Activated CD4-positive, alpha-beta T cell treated with anti-CD3 and anti-CD28 coated beads for 1 hour (primary cell): ENCODE results near the gene GPR146.
"Not testable (repeated sequence)": the region's sequence is repeated elsewhere in the genome, so short reads cannot be mapped to it uniquely, and the experiment has no call there.

Experiments used
- DNase-seq: peaks from one replicate; pipeline ENCODE4 v3.0.0-alpha.2; 2020

Gene GPR146

DNA sequence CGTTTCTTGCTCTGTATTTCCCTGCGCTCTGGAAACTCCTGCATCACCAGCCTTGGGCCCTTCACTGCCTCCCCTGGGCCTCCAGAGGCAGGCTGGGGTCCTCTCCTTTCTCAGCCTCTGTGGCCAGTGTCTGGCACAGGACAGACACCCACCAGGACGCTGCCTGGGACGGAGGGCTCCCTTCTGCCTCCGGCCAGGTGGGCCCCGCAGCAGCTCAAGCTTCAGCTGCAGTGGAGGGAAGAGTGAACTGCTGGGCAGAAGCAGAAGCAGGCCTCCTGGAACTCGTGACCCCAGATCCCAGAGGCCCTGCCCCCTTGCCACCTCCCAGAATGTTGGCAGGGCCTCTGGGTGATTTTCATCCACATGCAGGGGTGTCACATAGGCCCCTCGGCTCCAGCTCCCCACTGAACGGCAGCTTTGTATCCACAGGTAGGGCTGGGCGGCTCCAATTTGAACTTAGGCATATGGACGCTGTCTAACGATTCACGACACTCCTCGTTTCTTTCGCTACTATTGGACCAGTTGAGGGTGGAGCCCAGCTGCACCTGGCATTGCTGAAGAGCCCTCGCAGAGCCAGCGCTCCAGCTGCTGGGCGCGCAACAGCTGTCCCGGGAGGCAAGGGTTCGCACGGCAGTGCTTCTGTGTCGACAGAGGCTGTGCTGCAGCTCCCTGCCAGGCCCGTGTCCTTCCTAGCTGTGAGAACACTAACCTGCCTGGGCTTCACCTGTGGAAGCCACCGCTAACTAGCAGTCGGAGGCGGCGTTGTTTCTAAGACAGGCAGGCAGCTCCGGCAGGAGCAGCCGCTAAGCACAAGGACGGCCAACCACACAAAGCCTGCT lies 18.4 kb upstream of the GPR146 start:
- DNase-seq, result no peak

DNA sequence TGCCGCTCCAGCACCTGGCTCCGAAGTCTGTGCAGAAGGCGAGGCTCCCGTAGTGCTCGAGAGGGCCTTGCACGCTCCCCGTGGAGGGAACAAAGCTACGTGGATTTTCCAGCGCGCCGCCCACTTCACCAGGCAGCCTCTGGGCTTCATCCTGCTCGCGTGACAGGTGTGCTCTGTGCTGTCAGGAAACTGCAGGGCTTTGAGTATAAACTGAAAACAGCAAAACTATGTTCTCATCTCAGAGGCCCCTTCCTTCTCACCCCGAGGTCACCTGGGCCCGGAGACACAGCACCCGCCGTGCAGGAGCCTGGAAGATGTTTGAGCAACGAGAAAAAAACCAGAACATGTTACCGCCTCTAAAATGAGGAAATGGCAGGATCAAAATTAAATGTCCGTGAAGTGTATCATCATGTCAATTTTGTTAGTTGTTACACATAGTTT lies 17.6 kb upstream of the GPR146 start:
- no peak for DNase-seq

DNA sequence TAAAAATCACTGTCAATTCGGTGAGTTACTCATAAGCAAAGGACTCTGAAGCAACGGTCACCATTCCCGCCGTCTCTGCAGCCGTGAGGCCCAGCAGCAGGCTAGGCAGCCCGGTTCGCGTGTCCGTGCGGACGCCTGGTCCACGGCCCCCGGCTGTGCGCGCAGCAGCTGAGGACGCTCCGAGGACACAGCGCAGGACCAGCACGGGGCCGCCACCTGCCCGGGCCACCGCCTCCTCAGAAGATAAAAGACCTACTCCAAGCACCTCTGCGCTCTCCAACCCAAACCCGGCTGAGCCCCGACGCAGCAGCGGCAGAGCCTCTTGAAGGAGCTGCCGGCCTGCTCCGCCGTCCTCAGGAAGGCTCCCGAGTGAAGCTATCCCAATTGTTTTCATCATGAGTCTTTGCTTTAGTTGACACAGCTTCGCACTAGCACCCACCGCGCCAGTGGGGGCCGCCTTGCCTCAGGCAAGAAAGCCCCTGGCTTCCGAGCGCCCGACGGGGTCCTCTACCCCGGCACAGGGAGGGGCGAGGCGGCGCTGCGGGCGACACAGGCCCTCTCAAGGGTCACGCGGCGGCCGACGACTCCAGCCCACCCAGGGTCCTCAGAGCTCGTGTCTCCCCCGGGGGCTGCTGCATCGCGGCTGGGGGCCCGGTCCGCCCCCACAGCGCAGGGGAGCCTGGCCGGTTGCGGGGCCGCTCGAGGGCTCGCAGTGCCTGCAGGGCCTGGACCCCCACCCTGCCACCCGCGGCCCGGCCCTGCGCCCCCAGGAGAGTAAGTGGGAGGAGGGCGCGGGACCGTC lies 16.9 kb upstream of the GPR146 start:
- no peak for DNase-seq

DNA sequence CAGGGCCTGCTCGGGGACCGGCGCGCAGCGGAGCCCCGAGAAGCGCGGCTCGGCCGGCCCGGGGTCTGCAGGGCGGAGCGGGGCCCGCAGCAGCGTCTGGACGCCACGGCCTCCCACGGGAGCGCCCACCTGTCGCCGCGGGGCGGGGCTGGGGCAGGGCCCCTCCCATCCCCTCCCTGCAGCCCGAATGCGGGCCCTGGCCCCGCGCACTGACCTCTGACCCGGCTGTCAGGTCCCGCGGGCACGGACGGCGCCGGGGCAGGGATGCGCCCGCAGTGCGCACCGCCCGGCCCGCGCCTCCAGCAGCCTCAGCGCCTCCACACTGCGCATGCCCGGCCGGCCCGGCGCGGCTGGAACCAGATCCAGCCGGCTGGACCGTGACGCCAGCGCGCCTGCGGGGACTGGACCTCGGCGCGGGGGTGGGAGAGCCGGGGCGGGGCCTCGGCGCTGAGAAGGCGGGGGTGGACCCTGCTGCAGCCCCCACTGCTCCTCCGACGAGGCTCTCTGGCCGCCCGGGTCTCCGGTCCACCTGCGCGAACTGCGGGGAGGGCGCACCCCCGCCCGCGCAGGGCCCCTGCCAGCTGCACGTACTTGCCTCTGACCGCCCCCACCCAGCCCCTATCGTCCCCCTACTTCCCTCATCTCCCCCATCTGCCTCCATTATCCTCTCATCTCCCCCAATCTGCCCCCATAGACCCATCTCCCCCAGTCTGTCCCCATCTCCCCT lies 16.1 kb upstream of the GPR146 start:
- DNase-seq, result peak; percentile 53

DNA sequence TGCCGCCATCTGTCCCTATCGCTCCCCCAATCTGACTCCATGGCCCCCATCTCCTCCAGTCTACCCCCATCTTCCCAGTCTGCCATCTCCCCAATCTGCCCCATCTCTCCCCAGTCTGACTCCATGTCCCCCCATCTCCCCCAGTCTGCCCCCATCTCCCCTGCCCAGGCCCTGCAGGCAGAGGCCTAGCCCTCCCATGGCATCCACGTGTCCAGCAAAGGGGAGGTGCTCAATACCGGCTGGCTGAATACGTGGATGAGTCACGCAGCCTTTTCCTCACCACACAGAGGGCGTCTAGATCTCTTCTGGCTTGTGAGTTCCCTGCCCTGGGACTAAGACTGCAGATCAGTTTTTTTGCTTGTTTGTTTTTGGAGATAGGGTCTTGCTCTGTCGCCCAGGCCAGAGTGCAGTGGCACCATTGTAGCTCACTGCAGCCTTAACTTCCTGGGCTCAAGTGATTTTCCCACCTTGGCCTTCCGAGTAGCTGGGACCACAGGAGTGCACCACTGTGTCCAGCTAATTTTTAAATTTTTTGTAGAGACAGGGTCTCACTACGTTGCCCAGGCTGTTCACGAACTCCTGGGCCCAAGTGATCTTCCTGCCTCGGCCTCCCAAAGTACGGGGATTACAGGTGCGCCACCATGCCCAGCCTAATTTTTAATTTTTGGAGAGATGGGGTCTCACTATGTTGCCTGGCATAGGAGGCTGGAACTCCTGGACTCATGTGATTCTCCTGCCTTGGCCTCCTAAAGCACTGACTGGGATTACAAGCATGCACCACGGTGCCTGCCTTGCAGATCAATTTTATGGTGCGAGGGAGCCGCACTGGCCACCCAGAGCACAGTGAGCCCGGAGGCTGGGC lies 15.3 kb upstream of the GPR146 start:
- peak; percentile 38 for DNase-seq

DNA sequence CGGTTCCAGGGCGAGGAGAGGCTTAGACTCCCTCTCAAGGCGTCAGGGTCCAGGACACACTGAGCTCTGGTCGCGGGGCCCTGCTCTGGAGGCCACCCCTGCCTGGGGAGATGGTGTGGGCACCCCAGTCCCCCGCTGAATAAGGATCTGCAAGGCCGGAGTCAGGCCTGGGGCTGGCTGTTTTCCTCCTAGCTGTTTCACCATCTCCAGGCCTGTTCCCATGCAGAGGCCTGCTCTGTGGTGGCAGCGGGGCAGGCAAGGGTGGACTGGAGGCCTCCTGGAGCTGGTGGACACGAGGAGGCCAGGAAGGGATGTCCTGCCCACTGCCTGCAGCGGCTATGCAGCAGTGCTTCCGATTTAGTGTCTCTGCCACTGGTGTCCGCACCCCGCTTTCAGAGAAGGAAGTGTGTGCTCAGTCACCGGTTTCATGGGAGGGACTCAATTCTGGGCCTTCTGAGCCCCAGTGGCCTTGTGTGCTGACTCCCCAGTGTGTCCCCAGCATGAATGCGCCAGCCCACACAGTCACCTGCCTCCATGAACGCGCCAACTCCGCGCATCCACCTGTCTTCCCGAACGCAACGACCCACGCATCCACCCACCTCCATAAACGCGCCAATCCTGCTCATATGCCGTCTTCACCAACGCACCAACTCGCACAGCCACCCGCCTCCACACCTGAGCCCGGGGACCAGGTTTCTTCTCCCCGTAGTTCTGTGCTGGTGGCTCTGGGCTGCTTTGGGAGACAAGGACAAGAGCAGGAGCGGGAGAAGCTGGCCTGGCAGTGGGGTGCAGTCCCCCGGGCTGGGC lies 14.5 kb upstream of the GPR146 start:
- DNase-seq, result no peak

DNA sequence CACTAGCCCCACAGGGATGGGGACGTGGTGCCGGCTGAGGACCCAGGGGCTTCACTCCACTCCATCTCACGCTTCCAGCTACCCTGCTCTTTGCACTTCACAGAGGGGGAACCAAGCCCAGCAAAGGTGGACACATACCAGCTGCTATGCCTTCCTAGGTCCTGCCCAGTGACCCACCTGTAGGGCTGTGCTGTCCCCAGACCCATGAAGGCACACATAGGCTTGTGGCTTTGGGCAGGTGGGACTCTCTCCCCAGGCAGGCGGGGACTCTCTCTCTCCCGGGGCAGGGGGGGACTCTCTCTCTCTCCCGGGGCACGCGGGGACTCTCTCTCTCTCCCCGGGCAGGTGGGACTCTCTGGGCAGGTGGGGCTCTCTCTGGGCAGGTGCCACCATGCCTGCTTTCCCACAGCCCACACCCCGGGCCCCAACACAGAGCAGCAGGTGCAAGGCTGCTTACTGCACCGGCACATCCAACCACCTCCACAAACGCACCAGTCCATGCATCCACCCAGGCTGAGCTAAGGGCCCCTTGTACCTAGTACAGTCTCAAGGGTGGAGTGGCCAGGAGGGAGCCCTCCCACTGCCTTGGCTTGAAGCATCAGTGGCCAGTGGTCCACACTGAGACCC lies 13.8 kb upstream of the GPR146 start:
- no peak for DNase-seq

DNA sequence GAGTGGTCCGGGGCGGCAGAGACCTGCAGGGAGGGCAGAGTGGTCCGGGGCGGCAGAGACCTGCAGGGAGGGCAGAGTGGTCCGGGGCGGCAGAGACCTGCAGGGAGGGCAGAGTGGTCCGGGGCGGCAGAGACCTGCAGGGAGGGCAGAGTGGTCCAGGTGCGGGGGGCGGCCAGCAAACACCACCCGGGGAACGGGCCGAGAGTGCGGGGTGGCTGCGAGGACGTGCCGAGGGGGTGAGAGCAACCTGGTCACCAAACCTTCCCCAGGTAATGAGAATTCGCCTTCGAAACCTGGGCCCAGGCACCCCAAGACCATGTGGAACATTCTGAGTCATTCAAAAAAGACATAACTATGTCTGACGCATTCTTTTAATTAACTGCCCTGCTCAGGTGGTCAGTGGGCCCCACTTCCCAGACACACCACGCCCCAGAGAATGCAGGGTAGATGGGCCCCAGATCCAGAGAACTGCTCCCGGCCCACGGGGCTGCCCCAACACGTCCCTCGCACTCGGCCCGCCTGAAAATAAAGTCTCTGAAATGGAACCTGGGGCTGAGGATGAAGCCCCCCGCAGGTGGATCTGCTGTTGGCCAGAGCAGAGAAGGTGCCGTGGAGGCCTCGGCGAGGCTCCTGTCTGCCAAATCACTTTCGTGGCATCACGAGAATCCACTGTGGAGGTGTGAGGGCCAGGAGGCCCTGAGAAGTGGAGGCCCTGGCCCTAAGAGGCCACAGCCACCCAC lies 12.5 kb upstream of the GPR146 start:
- no peak for DNase-seq

DNA sequence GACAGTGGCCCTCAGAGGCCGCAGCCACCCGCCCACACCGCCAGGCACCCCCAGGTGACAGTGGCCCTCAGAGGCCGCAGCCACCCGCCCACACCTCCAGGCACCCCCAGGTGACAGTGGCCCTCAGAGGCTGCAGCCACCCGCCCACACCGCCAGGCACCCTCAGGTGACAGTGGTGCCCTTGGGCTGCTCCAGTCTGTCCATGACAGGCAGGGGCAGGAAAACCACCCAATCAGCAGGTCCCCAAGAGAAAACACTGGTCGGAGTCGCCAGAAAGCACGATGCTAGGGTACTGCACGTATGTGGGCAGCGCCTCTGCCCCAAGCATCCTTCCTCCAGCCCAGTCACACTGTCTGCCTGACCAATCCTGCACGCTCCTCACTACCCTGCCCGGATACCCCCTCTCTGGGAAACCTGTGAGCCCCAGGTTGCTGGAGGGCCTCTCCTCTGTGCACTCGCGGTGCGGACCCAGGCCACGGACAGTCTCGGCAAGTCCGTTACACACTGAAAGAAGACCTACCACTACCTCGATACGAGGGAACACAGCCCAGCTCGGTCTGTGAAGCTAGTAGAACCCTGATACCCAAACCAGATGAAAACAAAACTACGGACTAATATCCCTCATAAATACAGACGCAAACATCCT lies 11.7 kb upstream of the GPR146 start:
- no peak for DNase-seq

DNA sequence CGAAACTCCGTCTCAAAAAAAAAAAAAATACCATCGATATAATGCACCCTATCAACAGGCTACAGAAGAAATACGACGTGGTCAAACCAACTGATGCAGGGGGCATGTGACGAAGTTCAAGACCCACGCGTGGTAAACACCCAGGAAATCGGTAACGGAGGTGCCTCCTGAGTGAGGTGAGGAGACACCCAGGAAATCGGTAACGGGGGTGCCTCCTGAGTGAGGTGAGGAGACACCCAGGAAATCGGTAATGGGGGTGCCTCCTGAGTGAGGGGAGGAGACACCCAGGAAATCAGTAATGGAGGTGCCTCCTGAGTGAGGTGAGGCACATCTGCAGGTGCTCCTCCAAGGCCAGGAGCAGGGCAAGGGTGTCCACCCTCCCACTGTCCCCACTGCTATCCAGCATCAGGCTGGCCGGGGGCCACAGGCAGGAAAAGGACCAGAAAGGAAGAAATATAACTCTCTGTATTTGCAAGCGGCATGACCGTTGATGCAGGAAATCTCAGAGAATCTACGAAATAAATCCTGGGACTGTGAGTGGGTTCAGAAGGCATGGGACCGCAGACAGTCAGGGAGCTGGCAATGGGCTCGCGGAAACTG lies 10.7 kb upstream of the GPR146 start:
- DNase-seq, result no peak

DNA sequence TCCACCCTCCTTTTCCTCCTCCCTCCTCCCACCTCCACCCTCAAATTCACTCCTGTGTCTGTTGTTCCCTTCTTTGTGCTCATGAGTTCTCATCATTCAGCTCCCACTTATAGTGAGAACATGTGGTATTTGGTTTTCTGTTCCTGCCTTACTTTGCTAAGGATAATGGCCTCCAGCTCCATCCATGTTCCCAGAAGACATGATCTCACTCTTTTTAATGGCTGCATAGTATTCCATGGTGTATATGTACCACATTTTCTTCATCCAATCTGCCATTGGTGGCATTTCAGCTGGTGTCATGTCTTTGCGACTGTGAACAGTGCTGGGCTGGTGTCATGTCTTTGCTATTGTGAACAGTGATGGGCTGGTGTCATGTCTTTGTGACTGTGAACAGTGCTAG lies 9.6 kb upstream of the GPR146 start:
- DNase-seq, result not testable (repeated sequence)

DNA sequence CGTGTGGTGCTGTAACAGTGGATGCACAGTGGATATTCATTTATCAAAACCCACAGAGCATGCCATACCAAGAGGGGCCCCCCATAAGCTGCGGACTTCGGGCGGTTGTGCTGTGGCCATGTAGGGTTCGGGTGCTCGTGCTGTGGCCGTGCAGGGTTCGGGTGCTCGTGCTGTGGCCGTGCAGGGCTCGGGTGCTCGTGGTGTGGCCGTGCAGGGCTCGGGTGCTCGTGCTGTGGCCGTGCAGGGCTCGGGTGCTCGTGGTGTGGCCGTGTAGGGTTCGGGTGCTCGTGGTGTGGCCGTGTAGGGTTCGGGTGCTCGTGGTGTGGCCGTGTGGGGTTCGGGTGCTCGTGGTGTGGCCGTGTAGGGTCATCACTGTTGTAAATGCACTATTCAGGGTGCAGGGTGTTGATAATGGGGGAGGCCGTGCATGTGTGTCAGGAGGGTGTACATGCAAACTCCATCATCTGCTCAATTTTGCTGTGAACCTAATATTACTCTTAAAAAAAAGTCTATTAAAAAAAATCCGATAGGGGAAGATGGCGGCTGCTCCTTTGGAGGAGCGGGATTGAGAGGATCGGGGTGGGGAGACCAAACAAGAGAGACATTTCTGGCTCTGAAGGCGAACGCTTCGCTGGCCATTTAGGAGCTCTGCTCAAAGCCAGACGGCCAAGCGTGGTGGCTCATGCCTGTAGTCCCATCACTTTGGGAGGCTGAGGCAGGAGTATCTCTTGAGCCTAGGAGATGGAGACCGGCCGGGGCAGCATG lies 8.0 kb upstream of the GPR146 start:
- not testable (repeated sequence) for DNase-seq

DNA sequence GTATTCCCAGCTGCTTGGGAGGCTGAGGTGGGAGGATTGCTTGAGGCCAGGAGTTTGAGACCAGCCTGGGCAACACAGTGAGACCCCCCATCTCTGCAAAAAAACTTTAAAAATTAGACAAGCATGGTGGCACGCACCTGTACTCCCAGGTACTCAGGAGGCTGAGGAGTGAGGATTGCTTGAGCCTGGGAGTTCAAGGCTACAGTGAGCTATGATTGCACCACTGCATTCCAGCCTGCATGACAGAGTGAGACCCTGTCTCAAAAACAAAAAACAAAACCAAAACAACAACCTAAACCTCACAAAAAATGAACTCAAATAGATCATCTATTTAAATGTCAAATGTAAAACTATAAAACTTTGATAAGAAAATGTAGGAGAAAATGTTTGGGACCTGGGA lies 4.1 kb upstream of the GPR146 start:
- DNase-seq, result not testable (repeated sequence)

DNA sequence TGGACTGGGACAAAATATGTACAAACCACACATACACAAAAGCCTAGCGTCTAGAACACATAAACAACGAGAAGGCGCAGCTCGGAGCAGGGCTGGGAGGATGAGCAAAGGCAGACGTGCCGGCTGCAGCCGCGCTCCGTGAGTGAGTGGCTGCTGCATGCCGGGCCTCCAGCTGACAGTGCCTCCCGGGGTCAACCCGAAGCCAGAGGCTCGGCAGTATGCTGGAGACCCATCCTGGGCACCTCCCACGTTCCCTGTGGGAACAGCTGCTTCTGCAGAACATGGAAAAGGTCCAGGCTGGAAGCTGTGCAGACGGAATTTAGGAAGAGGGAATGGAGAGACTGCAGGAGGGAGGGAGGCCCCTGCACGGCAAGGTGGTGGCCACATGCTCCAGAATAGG lies 3.6 kb upstream of the GPR146 start:
- no peak for DNase-seq

DNA sequence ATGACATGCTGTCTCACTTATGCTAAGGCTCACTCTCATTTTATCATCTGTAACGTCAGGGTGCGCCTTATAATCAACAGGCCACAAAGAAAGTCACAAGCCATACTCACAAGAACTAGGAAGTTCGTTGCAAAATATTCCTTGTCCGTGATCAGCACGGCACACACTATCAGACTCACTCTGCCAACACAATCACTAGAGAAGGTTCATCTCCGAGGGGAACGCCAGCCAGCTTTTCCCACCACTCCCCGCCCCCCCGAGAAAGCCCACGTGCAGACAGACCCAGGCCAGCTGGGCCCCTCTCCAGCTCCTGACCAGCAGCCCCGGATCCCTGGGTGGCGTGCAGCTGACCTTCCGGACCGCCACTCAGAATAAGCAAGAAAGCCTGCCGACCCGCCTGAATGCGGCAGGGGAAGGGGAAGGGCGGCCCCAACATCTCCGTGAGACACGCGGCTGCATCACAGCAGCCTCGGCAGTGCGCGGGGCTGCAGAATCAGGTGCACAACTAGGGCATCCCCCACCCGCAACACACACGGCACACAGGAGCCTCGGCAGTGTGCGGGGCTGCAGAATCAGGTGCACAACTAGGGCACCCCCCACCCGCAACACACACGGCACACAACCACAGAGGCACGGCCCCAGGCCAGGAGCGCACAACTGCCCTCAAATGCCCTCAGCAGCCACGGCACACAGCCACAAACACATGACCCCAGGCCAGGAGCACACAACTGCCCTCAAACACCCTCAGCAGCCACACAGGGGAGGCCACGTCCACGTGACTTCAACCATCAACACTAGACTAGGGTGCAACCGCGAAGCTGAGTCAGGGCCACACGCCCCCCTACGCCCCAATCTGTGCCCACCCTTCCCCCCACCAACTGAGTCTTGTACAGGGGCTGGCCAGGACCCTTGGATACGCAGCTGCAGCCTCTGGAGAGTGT lies 2.5 kb upstream of the GPR146 start:
- no peak for DNase-seq

DNA sequence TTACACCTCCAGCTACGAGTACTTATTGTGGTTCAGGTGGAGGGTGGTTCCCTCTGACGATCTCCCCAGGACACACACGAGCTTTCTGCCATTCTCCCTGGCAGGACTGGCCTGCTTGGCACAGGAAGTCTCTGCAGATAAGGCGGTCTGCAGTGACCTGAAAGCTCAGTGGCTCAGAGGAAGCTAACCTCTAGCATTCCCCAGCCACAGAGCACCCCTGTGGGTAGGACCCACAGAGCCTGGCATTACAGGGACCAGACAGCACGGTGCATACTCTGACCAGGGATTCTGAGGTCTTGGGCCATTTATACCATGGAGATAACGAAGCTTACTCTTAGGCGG lies 1.9 kb upstream of the GPR146 start:
- no peak for DNase-seq

DNA sequence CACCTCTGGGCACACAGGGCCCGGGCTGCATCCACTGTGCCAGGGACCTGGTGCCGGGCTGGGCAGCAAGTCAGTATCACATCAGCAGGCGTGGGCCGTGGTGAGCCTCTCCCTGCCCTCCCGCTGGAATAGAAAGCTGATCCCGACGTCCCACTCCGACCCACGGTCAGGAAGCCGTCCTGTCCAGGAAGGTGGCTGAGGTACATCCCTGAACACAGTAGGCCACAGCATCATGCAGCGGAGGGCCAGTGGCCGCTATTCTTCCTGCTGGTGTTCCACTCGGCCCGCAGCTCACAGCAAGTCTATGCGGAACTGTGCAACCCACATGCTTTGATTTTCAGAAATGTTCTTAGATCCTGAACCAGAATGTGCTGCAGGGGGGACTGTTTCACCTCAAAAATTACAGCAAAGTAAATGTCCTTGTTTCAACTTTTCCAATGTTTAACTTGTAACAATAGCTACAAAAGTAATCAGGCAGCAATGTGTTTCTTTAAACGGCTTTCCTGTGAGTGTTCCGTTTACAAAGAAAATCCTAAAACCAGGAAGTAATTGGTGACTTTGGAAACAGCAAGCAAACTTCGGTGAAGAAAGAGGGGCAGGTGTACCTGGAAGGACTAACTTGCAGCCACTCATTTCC lies 676 bp upstream of the GPR146 start:
- no peak for DNase-seq
